IMR-90 (cell line): ENCODE data around the gene ESRRB. TPM values are rescaled to one million over a fixed set of nuclear protein-coding genes. Genes with fewer than 3 reads are reported as not detected.

Experiments used
- ATAC-seq: fragments of 200-7000 bp; cut with Tn5 transposase; 2 replicates; pipeline ENCODE4 v1.9.1; 2020; ENCODE audit warnings: low read depth, mild to moderate bottlenecking, moderate library complexity
- BruUV-seq: library from RNA; stranded (reverse); fragments of 400-500 nt; replicated peaks from 2 replicates; lab custom pipeline; 2021; lab: Mats Ljungman, UMichigan
- CTCF ChIA-PET: fragments of 300-600 bp; formaldehyde crosslinking; extraction: SDS; loops from one replicate; lab custom pipeline; 2021; ENCODE audit warnings: antibody characterized with exemption; lab: Yijun Ruan, JAX
- POLR2A ChIA-PET: fragments of 300-600 bp; sonication (Branson Sonifier 250); formaldehyde crosslinking; loops from one replicate; lab custom pipeline; 2022; ENCODE audit warnings: antibody characterized with exemption; ENCODE audit not compliant: unreplicated experiment; lab: Charles Lee
- DNase-seq: peaks from one replicate; pipeline ENCODE4 v3.0.0; 2013
- H2AFZ ChIP-seq: replicated peaks from 2 replicates; pipeline ENCODE3; 2013; ENCODE audit warnings: low read length, mild to moderate bottlenecking; ENCODE audit not compliant: poor library complexity
- H2AK5ac ChIP-seq: 2 replicates; pipeline ENCODE4 v1.6.1; 2013; ENCODE audit warnings: low read depth, low read length, inconsistent platforms
- H2AK9ac ChIP-seq: replicated peaks from 2 replicates; pipeline ENCODE3; 2013; ENCODE audit warnings: mild to moderate bottlenecking, low read depth, low read length, moderate library complexity; ENCODE audit not compliant: poor library complexity
- H2BK120ac ChIP-seq: 2 replicates; pipeline ENCODE4 v1.6.1; 2013; ENCODE audit warnings: low read depth, low read length, inconsistent platforms
- H2BK15ac ChIP-seq: 3 replicates; pipeline ENCODE4 v1.6.1; 2013; ENCODE audit warnings: low read depth, low read length, inconsistent platforms
- H2BK20ac ChIP-seq: 2 replicates; pipeline ENCODE4 v1.6.1; 2013; ENCODE audit warnings: low read depth, mild to moderate bottlenecking, inconsistent platforms, low read length, moderate library complexity
- H2BK5ac ChIP-seq: 2 replicates; pipeline ENCODE4 v1.6.1; 2013; ENCODE audit warnings: mild to moderate bottlenecking, low read depth, low read length, inconsistent platforms; ENCODE audit not compliant: poor library complexity, severe bottlenecking
- H3K14ac ChIP-seq: replicated peaks from 2 replicates; pipeline ENCODE4 v1.6.1; 2013; ENCODE audit warnings: low read depth, low read length, inconsistent platforms
- H3K18ac ChIP-seq: 2 replicates; pipeline ENCODE4 v1.6.1; 2013; ENCODE audit warnings: low read depth, low read length, control low read depth
- H3K23ac ChIP-seq: 2 replicates; pipeline ENCODE4 v1.6.1; 2013; ENCODE audit warnings: low read depth, low read length, inconsistent platforms
- H3K27ac ChIP-seq: 2 replicates; pipeline ENCODE4 v1.5.1; 2013; ENCODE audit warnings: mild to moderate bottlenecking, control low read depth, low read length; ENCODE audit not compliant: insufficient read depth
- H3K27me3 ChIP-seq: 2 replicates; pipeline ENCODE4 v1.6.1; 2013; ENCODE audit warnings: low read length; ENCODE audit not compliant: control insufficient read depth, insufficient read depth
- H3K36me3 ChIP-seq: 2 replicates; pipeline ENCODE4 v1.6.1; 2013; ENCODE audit warnings: low read length, mixed read lengths; ENCODE audit not compliant: control insufficient read depth, insufficient read depth
- H3K4ac ChIP-seq: 2 replicates; pipeline ENCODE4 v1.6.1; 2013; ENCODE audit warnings: low read depth, low read length, inconsistent platforms
- H3K4me1 ChIP-seq: 2 replicates; pipeline ENCODE4 v1.6.1; 2013; ENCODE audit warnings: low read length, mixed read lengths; ENCODE audit not compliant: control insufficient read depth, insufficient read depth
- H3K4me2 ChIP-seq: 2 replicates; pipeline ENCODE4 v1.6.1; 2013; ENCODE audit warnings: low read depth, mild to moderate bottlenecking, control low read depth, low read length, moderate library complexity
- H3K4me3 ChIP-seq: 2 replicates; pipeline ENCODE4 v1.5.1; 2013; ENCODE audit warnings: low read depth, mild to moderate bottlenecking, control low read depth, low read length, moderate library complexity; ENCODE audit not compliant: insufficient read depth
- H3K56ac ChIP-seq: 2 replicates; pipeline ENCODE4 v1.6.1; 2013; ENCODE audit warnings: low read length, inconsistent platforms; ENCODE audit not compliant: insufficient read depth; ENCODE audit errors: extremely low read depth
- H3K79me1 ChIP-seq, 2 experiments: 2 replicates each; pipeline ENCODE4 v1.6.1; 2013; ENCODE audit warnings: low read length in 2 of 2, inconsistent platforms in 1 of 2, low read depth in 1 of 2
- H3K9ac ChIP-seq: 2 replicates; pipeline ENCODE4 v1.6.1; 2013; ENCODE audit warnings: low read depth, low read length, control low read depth
- H3K9me1 ChIP-seq: 2 replicates; pipeline ENCODE4 v1.6.1; 2013; ENCODE audit warnings: low read length, inconsistent platforms; ENCODE audit not compliant: insufficient read depth
- H3K9me3 ChIP-seq: 2 replicates; pipeline ENCODE4 v1.6.1; 2013; ENCODE audit warnings: low read length; ENCODE audit not compliant: control insufficient read depth, insufficient read depth
- H4K20me1 ChIP-seq: 2 replicates; pipeline ENCODE4 v1.6.1; 2013; ENCODE audit warnings: low read length, inconsistent platforms; ENCODE audit not compliant: insufficient read depth
- H4K5ac ChIP-seq: 2 replicates; pipeline ENCODE4 v1.6.1; 2013; ENCODE audit warnings: mild to moderate bottlenecking, low read depth, low read length, control low read depth
- H4K8ac ChIP-seq, 2 experiments: 2 replicates each; pipeline ENCODE4 v1.6.1; 2013; ENCODE audit warnings: low read depth in 2 of 2, low read length in 2 of 2, control low read depth in 1 of 2, inconsistent platforms in 1 of 2
- H4K91ac ChIP-seq: 2 replicates; pipeline ENCODE4 v1.6.1; 2013; ENCODE audit warnings: low read depth, low read length, inconsistent platforms; ENCODE audit not compliant: insufficient read depth
- CEBPB ChIP-seq: IDR thresholded peaks from 2 replicates; pipeline ENCODE4 v1.6.1; 2012; ENCODE audit warnings: low read depth, low read length, improper control_type of control experiment
- MAZ ChIP-seq: IDR thresholded peaks from 2 replicates; pipeline ENCODE4 v1.6.1; 2012; ENCODE audit warnings: low read depth, mild to moderate bottlenecking, low read length, improper control_type of control experiment, moderate library complexity, borderline replicate concordance
- MXI1 ChIP-seq: IDR thresholded peaks from 2 replicates; pipeline ENCODE4 v1.6.1; 2012; ENCODE audit warnings: low read depth, mild to moderate bottlenecking, low read length, moderate library complexity, borderline replicate concordance
- NFE2L2 ChIP-seq: fragments of 150-350 bp; IDR thresholded peaks from 2 replicates; pipeline ENCODE4 v1.6.1; 2016; ENCODE audit warnings: low read depth, mild to moderate bottlenecking, low read length
- POLR2A ChIP-seq: IDR thresholded peaks from 2 replicates; pipeline ENCODE4 v1.6.1; 2012; ENCODE audit warnings: mild to moderate bottlenecking, low read depth, low read length
- RAD21 ChIP-seq: IDR thresholded peaks from 2 replicates; pipeline ENCODE4 v1.6.1; 2012; ENCODE audit warnings: low read length, improper control_type of control experiment
- USF2 ChIP-seq: fragments of 150-350 bp; IDR thresholded peaks from 2 replicates; pipeline ENCODE4 v1.6.1; 2017; ENCODE audit warnings: mild to moderate bottlenecking, antibody characterized with exemption, low read length, low read depth
- WGBS, 2 experiments: methylation state at CpG; one replicate each; pipeline versions ENCODE4 v1.1.5 to v1.1.7; 2013; ENCODE audit warnings: missing lambda C conversion rate in 2 of 2; ENCODE audit not compliant: insufficient read length in 1 of 2; ENCODE audit errors: extremely low coverage in 2 of 2; 5-methylcytosine and 5-hydroxymethylcytosine counted together
- dilution Hi-C: fragments of 300-500 bp; cut with HindIII; formaldehyde crosslinking; loops from one replicate; pipeline ENCODE4 v1.14.3; 2018; ENCODE audit warnings: low sequenced_read_pairs; ENCODE audit not compliant: unreplicated experiment
- in situ Hi-C: fragments of 300-500 bp; cut with MboI; formaldehyde crosslinking; loops from 3 replicates; pipeline ENCODE4 v1.14.3; 2019; ENCODE audit warnings: low sequenced_read_pairs, inconsistent platforms, mixed read lengths
- intact Hi-C: fragments of 100-400 bp; cut with micrococcal nuclease; formaldehyde crosslinking; loops from 2 replicates; pipeline ENCODE4 v1.10.0; 2022
- polyA plus RNA-seq, 3 experiments: library from polyadenylated mRNA; depleted of rRNA; stranded (reverse); fragments of >200 nt; gene quantifications; 2 replicates each; pipeline ENCODE4 v1.2.3, GENCODE V29; 2012; ENCODE audit warnings: low replicate concordance in 1 of 3
- total RNA-seq: library from RNA; depleted of rRNA; stranded (reverse); fragments of >200 nt; gene quantifications from 2 replicates; pipeline ENCODE4 v1.2.3, GENCODE V29; 2012
- TF ChIP-seq, protein P1 (sequence below): conservative IDR thresholded peaks from 2 replicates; pipeline ENCODE4 v1.5.1; 2012; ENCODE audit warnings: mild to moderate bottlenecking, low read depth, low read length, improper control_type of control experiment

Gene ESRRB
- total and polyA plus RNA-seq, 2 of the 4 experiments (the other 2 are of a cell fraction), result not detected

- Histone ChIP-seq H3K56ac (no peak overlapping the region), H2BK20ac (no peak overlapping the region), H3K18ac (no peak overlapping the region), H2AK9ac (no peak overlapping the region), H3K9me3 (no peaks in the 10 kb centered on the region), H4K20me1 (no peaks in the 10 kb centered on the region), H3K9ac (no peak overlapping the region), H3K14ac (no peak overlapping the region), H4K8ac (no peak overlapping the region), H3K4me1 (peaks cover 2% of the 10 kb centered on the region; the same call in 1 of the 2 replicates), H2AFZ (no peak overlapping the region), H2AK5ac (no peak overlapping the region), H3K4ac (no peak overlapping the region), H2BK5ac (no peak overlapping the region), H2BK120ac (no peak overlapping the region), H3K27me3 (peaks cover 32% of the 10 kb centered on the region), H3K27ac (no peak overlapping the region), H2BK15ac (no peak overlapping the region), H4K5ac (no peak overlapping the region), H3K23ac (no peak overlapping the region), H3K36me3 (no peaks in the 10 kb centered on the region), H3K9me1 (no peaks in the 10 kb centered on the region), H4K91ac (no peak overlapping the region), H3K79me1 (no peaks in the 10 kb centered on the region), H3K4me2 (no peak overlapping the region), H3K4me3 (no peak overlapping the region)
- no CpG with 5 or more reads among the region's 7 CpGs for WGBS, 2 experiments
- intact Hi-C loops (no loop called here), dilution Hi-C loops (no loop called here), in situ Hi-C loops (loop anchor here (25.0 kb wide), 1 partner anchor 659 kb away; no protein-coding TSS in a partner anchor)
- no peak for DNase-seq
- no peak for ATAC-seq
- CTCF ChIA-PET, result interaction anchor here (0.6 to 1.0 kb wide), 2 partner anchors 14 to 277 kb away, joined by 3 read pairs; no protein-coding TSS in a partner anchor
- POLR2A ChIA-PET, result no interaction called here
- BruUV-seq, result no TSS peak
- TF ChIP-seq MXI1, result no peak
- no peak for TF ChIP-seq USF2
- TF ChIP-seq POLR2A, result no peak
- TF ChIP-seq, protein P1, sequence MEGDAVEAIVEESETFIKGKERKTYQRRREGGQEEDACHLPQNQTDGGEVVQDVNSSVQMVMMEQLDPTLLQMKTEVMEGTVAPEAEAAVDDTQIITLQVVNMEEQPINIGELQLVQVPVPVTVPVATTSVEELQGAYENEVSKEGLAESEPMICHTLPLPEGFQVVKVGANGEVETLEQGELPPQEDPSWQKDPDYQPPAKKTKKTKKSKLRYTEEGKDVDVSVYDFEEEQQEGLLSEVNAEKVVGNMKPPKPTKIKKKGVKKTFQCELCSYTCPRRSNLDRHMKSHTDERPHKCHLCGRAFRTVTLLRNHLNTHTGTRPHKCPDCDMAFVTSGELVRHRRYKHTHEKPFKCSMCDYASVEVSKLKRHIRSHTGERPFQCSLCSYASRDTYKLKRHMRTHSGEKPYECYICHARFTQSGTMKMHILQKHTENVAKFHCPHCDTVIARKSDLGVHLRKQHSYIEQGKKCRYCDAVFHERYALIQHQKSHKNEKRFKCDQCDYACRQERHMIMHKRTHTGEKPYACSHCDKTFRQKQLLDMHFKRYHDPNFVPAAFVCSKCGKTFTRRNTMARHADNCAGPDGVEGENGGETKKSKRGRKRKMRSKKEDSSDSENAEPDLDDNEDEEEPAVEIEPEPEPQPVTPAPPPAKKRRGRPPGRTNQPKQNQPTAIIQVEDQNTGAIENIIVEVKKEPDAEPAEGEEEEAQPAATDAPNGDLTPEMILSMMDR, result no peak
- TF ChIP-seq MAZ, result no peak
- TF ChIP-seq NFE2L2, result no peak
- no peak for TF ChIP-seq CEBPB
- no peak for TF ChIP-seq RAD21
These were observed 4.9 kb upstream of the ESRRB start for GRCh38 chr14:76371066-76371465.
